GM18951 (cell line): Measurements from ENCODE around the gene SURF1.

ENCODE experiments used
- POLR2A ChIP-seq: IDR thresholded peaks from 4 replicates; pipeline ENCODE4 v1.6.1; 2011; ENCODE audit warnings: mild to moderate bottlenecking; ENCODE audit not compliant: insufficient read length, insufficient read depth; ENCODE audit errors: extremely low read depth
- in situ Hi-C: fragments of 300-500 bp; cut with MboI; formaldehyde crosslinking; loops from one replicate; pipeline ENCODE4 v1.12.0; 2022; ENCODE audit warnings: low sequenced_read_pairs, mixed read lengths, inconsistent platforms; ENCODE audit not compliant: unreplicated experiment

Gene SURF1

DNA sequence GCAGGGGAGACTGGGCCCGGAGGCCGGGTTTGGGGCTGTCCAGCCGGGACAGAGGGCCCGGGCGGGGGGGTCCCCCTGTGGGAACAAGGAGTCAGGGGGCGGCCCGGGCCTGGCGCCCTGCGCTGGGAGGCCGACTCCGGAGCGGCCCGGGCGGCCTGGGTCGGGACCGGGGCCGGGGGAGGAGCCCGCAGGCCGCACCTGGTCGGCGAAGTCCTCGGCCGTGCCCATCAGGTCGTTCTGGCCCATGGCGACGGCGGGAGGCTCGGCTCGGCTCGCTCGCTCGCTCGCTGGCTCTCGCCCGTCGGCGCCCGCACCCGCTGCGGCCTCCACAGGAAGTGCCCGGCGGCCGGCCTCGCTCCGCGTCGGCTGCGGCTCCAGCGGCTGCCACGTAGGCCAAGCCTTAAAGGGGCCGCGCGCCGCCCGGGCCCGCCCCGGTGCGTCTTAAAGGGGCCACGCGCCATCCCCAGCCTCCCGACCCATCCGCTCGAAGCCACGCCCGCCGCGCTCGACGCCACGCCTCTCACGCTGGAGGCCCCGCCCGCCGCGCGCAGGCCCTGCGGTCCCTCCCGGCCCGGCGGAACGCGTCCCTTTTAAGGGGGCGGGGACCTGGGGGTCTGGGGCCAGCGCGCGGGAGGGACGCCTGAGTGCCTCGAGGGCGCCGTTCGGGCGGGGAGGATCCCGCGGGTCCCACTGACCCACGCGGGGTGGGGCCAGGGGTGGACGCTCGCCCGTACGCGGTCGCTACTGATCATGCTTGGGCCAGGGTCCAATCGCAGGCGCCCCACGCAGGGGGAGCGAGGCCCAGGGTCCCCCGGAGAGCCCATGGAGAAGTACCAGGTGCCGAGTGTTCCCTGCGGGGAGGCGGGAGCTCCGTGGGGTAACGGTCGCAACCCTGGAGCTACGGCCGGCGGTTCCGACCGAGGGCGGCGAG lies 19.7 kb upstream of the SURF1 start, which contains the start of the genes STKLD1 and SURF4:
TSS of gene STKLD1 (plus strand) at position 643 of the 931 bp plus-strand sequence. CDS start at position 751, 108 bp downstream.
TSS of gene SURF4 (minus strand) at position 337 of the 931 bp plus-strand sequence. CDS start at position 246, 91 bp downstream.
- in situ Hi-C loops: no loop called here
- peak; percentile 92 for TF ChIP-seq POLR2A

- TF ChIP-seq POLR2A: no peak
- in situ Hi-C loops: no loop called here
Observed at GRCh38 chr9:133375116-133375723, 18.9 kb upstream of the SURF1 start.

- in situ Hi-C loops: no loop called here
- no peak for TF ChIP-seq POLR2A
Observed at GRCh38 chr9:133374612-133375115, 18.4 kb upstream of the SURF1 start.

GRCh38 chr9:133372144-133372543 lies 15.9 kb upstream of the SURF1 start:
- in situ Hi-C loops: no loop called here
- no peak for TF ChIP-seq POLR2A

DNA sequence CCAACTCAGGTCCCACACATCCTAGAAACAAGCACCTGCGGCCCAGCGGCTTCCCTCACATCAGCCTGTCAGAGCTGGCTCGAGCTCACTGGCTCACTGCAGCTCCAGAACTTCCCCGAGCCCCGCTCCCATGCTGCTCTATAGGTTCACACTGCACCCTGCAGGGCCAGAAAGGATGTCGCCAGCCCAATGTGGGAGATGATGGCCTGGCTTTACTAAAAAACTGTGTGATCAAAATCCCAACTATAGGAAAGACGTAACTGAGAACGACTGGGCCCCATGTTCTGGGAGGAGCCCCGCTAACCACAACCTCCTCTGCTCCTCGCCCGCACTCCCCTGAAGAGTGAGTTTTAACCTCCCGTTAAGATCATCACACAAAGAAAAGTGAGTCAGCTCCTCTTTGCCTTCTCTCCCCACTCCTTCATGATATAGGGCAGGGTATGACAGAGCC lies 15.0 kb upstream of the SURF1 start:
- no peak for TF ChIP-seq POLR2A
- in situ Hi-C loops: no loop called here

DNA sequence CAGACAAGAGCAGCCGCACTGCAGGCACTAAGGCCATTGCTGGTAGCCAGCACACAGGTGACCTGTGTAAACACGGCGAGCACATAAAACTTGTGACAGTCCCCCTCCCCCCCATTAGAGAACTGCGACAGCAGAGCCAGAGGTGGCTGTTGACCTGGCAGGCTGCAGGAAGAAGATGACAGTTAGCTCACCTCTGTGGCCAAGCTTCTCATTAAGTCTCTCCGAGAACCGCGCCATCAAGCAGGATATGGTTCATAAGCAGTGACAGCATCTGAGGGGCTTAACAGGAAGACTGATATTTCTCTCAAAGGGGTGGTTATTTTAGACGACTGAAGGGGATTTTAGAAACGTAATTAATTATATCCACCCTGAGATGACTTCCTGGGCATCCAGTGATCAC lies 14.4 kb upstream of the SURF1 start:
- in situ Hi-C loops: no loop called here
- TF ChIP-seq POLR2A: no peak

GRCh38 chr9:133369933-133370332 lies 13.6 kb upstream of the SURF1 start:
- TF ChIP-seq POLR2A: no peak
- in situ Hi-C loops: no loop called here

GRCh38 chr9:133369422-133369821 lies 13.1 kb upstream of the SURF1 start:
- in situ Hi-C loops: no loop called here
- no peak for TF ChIP-seq POLR2A

DNA sequence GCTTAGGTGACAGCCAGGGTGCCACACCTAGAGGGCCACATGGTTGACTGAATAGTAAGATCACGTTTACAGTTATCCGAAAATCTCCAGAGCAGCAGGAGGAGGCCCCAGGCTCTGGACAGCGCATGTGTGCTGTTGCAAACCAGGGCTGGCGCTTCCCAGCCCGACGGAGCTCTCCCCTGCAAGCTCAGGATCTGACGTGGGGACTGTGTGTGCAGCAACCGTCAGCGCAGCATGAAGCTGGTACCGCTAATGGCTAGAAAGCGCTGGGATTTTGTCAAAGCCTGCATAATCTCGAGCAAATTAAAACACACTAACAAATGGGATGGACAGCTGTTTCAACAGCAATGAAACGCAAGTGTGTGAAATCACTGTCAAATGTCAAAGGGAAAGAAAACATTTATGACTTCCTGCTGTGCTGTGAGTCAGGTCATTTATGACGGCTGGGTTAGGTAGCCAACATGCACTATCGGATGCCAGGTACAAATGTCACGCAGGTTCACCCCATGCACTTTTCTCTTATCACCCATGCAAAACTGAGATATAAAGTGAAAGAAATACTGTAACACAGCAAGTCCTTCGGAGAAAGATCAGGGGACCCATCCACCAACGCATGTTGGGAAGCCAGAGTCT lies 12.1 kb upstream of the SURF1 start:
- no peak for TF ChIP-seq POLR2A
- in situ Hi-C loops: no loop called here

GRCh38 chr9:133367778-133368177 lies 11.5 kb upstream of the SURF1 start:
- in situ Hi-C loops: no loop called here
- TF ChIP-seq POLR2A: no peak

- no peak for TF ChIP-seq POLR2A
- in situ Hi-C loops: no loop called here
Observed at GRCh38 chr9:133367221-133367620, 10.9 kb upstream of the SURF1 start.

- no peak for TF ChIP-seq POLR2A
- in situ Hi-C loops: no loop called here
Observed at GRCh38 chr9:133366435-133366834, 10.1 kb upstream of the SURF1 start.
